Activated CD4-positive, alpha-beta T cell treated with anti-CD3 and anti-CD28 coated beads, Interleukin-2, Interleukin-6, amounts not matched to agents 100 ng/mL and 50 ng/mL, durations not matched to agents 16 hours and 8 hours (primary cell): Measurements from ENCODE around the gene CENPP.
"Not testable (repeated sequence)": the region's sequence is repeated elsewhere in the genome, so short reads cannot be mapped to it uniquely, and the experiment has no call there.

Experiments used
- DNase-seq: peaks from one replicate; pipeline ENCODE4 v3.0.0-alpha.2; 2020

The CENPP gene

GRCh38 chr9:92558612-92559374 is 233.0 kb downstream of the CENPP start:
- no peak for DNase-seq

GRCh38 chr9:92561374-92562330 is 235.9 kb downstream of the CENPP start:
- DNase-seq = no peak

GRCh38 chr9:92562461-92562967 is 236.8 kb downstream of the CENPP start:
- no peak for DNase-seq

GRCh38 chr9:92563116-92564100 is 237.7 kb downstream of the CENPP start:
- DNase-seq = no peak

GRCh38 chr9:92564504-92564903 is 238.8 kb downstream of the CENPP start:
- DNase-seq = no peak

- DNase-seq = no peak
Observed at GRCh38 chr9:92564982-92565381, 239.2 kb downstream of the CENPP start.

- not testable (repeated sequence) for DNase-seq
Observed at GRCh38 chr9:92571871-92572270, 246.1 kb downstream of the CENPP start.

GRCh38 chr9:92573612-92574011 is 247.9 kb downstream of the CENPP start:
- not testable (repeated sequence) for DNase-seq

- no peak for DNase-seq
Observed at GRCh38 chr9:92576175-92576574, 250.4 kb downstream of the CENPP start.

- no peak for DNase-seq
Observed at GRCh38 chr9:92589923-92590322, 264.2 kb downstream of the CENPP start.

- no peak for DNase-seq
Observed at GRCh38 chr9:92590377-92590776, 264.6 kb downstream of the CENPP start.

GRCh38 chr9:92592537-92592936 is 266.8 kb downstream of the CENPP start:
- no peak for DNase-seq

- DNase-seq = no peak
Observed at GRCh38 chr9:92592946-92593861, 267.5 kb downstream of the CENPP start.

GRCh38 chr9:92595075-92595474 is 269.3 kb downstream of the CENPP start:
- DNase-seq = not testable (repeated sequence)

GRCh38 chr9:92595930-92596329 is 270.2 kb downstream of the CENPP start:
- DNase-seq = no peak

GRCh38 chr9:92598382-92598781 is 272.6 kb downstream of the CENPP start:
- DNase-seq = no peak

GRCh38 chr9:92599938-92600461 is 274.2 kb downstream of the CENPP start:
- DNase-seq = no peak

GRCh38 chr9:92600462-92601261 is 274.9 kb downstream of the CENPP start:
- no peak for DNase-seq

- no peak for DNase-seq
Observed at GRCh38 chr9:92601451-92601850, 275.7 kb downstream of the CENPP start.

- DNase-seq = no peak
Observed at GRCh38 chr9:92602413-92602812, 276.7 kb downstream of the CENPP start.
